Activated T-cell treated with anti-CD3 and anti-CD28 coated beads, Interleukin-2, amount 50 U/mL, for 24 hours (primary cell): ENCODE results near the gene LRWD1.
"Not testable (repeated sequence)": the region's sequence is repeated elsewhere in the genome, so short reads cannot be mapped to it uniquely, and the experiment has no call there.

Source experiments
- DNase-seq: peaks from one replicate; pipeline ENCODE4 v3.0.0-alpha.2; 2020
- H3K27ac Mint-ChIP-seq: 2 replicates; pipeline ENCODE4 v1.8.0; 2020; ENCODE audit warnings: mild to moderate bottlenecking, mixed read lengths
- H3K27me3 Mint-ChIP-seq: 2 replicates; pipeline ENCODE4 v1.8.0; 2020; ENCODE audit warnings: mixed read lengths
- H3K36me3 Mint-ChIP-seq: 2 replicates; pipeline ENCODE4 v1.8.0; 2020; ENCODE audit warnings: low read depth, mixed read lengths
- H3K4me1 Mint-ChIP-seq: 2 replicates; pipeline ENCODE4 v1.8.0; 2020; ENCODE audit warnings: low read depth, mixed read lengths
- H3K4me3 Mint-ChIP-seq: 2 replicates; pipeline ENCODE4 v1.8.0; 2020; ENCODE audit warnings: mild to moderate bottlenecking, moderate library complexity, mixed read lengths
- H3K9me3 Mint-ChIP-seq: 2 replicates; pipeline ENCODE4 v1.8.0; 2020; ENCODE audit warnings: mixed read lengths

LRWD1 gene

DNA sequence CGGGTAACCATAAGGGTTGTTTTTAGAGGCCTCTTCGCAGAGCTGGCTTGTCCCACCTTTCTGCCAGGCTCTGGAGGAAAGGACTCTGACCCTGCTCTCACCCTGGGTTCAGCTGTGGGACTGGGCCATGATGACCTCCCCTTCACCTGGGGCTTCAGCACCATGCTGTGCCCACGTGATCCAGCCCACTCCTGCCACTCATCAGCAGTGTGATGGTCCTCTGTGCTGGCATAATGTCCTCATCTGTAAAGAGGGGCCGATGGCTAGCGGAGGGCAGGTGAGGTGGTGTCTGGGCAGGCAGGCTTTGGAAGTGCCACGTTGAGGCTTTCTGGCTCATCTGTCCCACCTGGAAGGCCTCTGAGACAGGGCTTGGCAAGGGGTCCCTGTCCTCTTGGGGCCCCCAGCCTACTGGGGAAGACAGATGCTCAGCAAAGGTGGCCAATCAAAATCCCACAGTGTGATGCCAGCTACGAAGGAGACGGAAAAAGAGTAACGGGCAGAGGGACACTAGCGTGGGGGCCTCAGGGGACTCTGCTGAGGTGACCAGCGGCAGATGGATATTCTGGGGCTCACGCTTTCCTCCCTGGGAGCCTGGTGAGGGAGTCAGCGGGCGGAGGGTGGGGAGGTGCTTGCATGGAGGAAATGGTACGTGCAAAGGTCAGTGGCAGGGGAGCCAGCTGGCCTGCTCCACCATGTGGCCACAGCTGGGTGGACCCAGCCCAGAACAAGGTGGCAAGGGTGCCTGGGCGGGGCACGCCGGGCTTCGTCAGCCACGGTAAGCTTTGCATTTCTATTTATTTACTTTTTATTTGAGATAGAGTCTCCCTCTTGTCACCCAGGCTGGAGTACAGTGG, 5.4 kb downstream of the LRWD1 start:
- DNase-seq: no peak

DNA sequence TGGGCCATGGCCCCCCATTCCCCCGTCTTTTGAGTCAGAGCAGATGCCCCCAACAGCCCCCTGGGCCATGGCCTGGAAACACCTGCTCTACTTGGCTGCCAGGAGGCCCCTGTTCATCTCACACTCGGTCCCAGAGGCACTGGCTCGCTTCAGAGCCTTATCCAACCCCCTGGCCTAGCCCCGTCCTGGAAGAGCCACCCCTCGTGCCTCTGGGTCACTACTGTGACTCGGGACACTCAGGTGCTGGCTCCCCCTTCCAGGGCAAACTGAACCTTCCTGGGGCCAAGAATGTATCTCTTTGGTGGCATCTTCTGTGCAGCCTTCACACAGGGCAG, 7.0 kb downstream of the LRWD1 start:
- H3K4me1 Mint-ChIP-seq: peaks cover 7% of the 10 kb centered on the region
- no peaks in the 10 kb centered on the region for H3K9me3 Mint-ChIP-seq
- peaks cover 61% of the 10 kb centered on the region for H3K36me3 Mint-ChIP-seq
- peak overlapping the region; percentile 57 for H3K27ac Mint-ChIP-seq
- DNase-seq: no peak
- H3K27me3 Mint-ChIP-seq: no peaks in the 10 kb centered on the region
- no peak overlapping the region for H3K4me3 Mint-ChIP-seq

More for the DNA sequence above, 5.4 kb downstream of the LRWD1 start:
- Mint-ChIP-seq H3K9me3 (no peaks in the 10 kb centered on the region), H3K27ac (peak overlapping the region; percentile 38), H3K27me3 (no peaks in the 10 kb centered on the region), H3K36me3 (peaks cover 64% of the 10 kb centered on the region), H3K4me1 (peaks cover 20% of the 10 kb centered on the region), H3K4me3 (no peak overlapping the region)

DNA sequence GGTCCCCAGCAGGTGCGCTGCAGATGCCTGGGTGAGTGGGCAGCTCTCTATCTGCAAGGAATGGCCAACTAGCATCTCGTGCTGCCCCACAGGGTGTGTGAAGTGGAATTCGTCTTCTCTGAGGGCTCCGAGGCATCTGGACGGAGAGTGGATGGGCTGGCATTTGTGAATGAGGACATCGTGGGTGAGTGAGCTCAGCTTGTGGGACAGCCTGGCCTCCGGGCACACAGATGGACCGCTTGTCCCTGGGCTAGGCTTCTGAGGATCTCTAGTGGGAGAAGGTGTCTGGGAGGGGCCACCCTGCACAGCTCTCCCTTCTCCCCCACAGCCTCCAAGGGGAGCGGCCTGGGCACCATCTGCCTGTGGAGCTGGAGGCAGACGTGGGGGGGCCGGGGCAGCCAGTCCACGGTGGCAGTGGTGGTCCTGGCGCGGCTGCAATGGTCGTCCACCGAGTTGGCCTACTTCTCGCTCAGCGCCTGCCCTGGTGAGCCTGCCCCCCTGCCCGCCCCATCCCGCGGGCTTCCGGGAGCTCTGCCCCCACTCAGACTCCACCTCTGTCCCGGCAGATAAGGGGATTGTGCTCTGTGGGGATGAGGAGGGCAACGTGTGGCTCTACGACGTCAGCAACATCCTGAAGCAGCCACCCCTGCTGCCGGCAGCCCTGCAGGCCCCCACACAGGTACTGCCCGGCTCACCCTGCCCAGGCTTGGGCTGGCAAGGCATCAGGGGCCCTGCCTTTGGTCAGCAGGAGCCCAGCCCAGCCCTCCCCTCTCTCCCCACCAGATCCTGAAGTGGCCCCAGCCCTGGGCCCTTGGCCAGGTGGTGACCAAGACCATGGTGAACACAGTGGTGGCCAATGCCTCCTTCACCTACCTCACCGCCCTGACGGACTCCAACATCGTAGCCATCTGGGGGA, 7.6 kb downstream of the LRWD1 start:
- peak overlapping the region; percentile 57 for H3K27ac Mint-ChIP-seq
- no peak for DNase-seq
- no peaks in the 10 kb centered on the region for H3K27me3 Mint-ChIP-seq
- H3K4me3 Mint-ChIP-seq: no peak overlapping the region
- H3K4me1 Mint-ChIP-seq: peaks cover 1% of the 10 kb centered on the region
- peaks cover 56% of the 10 kb centered on the region for H3K36me3 Mint-ChIP-seq
- H3K9me3 Mint-ChIP-seq: no peaks in the 10 kb centered on the region

DNA sequence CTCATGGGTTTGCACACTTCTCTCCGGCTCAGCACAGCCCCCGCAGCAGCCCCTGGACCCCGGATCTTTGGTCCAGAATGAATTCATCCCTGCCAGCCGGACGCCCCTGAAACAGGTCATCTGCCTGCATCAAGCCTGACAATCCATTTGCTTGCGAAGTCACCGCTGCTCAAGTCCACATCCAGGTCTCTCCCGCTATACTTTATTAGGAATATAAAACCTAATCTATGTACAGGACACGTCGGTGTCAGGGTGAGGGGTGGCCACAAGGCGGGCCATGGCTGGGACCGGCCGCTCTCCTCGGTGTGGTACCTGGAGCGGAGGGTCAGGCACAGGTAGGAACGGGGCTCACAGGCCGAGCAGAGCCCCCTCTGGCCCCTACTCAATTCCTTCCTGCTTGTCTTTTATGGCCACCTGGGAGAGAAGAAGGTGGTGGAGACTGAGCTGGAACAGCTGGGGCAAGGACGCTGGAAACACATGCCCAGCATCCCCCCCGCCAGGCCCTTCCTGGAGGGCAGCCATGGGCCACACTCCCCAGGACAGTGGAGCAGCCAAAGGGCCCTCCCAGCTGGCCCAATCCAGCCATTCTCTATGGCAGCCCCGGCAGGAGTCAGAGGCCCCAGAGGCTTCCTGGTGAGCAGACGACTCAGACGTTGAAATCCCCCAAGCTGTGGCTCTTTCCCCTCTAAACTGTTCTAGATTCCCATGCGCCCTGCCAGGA, 8.6 kb downstream of the LRWD1 start:
- Mint-ChIP-seq H3K27ac (peak overlapping the region; percentile 55), H3K27me3 (no peaks in the 10 kb centered on the region)

DNA sequence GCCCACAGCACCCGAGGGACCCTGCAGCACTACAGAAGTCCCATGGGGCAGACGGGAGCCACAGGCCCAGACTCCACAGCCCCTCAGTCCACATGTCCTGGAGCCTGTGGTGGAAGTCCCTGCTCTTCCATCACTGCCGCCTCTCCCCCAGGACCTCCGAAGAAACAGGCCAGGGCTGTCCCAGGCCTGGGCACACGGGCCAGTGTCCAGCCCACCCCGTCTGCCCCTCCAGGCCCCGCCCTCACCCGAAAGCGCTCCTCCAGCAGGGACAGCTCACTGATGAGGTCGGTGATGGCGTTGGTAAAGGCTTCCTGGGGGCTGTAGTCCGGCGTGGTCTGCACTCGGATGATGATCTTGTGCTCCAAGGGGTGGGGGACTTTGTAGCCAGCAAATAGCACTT, 9.3 kb downstream of the LRWD1 start:
- H3K9me3 Mint-ChIP-seq, H3K4me1 Mint-ChIP-seq, H3K4me3 Mint-ChIP-seq, H3K27me3 Mint-ChIP-seq, H3K27ac Mint-ChIP-seq, DNase-seq: not testable (repeated sequence)
- H3K36me3 Mint-ChIP-seq: peaks cover 44% of the 10 kb centered on the region

More for the DNA sequence above, 8.6 kb downstream of the LRWD1 start:
- H3K4me1 Mint-ChIP-seq: peaks cover 1% of the 10 kb centered on the region
- DNase-seq: no peak
- no peaks in the 10 kb centered on the region for H3K9me3 Mint-ChIP-seq
- H3K4me3 Mint-ChIP-seq: no peak overlapping the region
- H3K36me3 Mint-ChIP-seq: peaks cover 48% of the 10 kb centered on the region

DNA sequence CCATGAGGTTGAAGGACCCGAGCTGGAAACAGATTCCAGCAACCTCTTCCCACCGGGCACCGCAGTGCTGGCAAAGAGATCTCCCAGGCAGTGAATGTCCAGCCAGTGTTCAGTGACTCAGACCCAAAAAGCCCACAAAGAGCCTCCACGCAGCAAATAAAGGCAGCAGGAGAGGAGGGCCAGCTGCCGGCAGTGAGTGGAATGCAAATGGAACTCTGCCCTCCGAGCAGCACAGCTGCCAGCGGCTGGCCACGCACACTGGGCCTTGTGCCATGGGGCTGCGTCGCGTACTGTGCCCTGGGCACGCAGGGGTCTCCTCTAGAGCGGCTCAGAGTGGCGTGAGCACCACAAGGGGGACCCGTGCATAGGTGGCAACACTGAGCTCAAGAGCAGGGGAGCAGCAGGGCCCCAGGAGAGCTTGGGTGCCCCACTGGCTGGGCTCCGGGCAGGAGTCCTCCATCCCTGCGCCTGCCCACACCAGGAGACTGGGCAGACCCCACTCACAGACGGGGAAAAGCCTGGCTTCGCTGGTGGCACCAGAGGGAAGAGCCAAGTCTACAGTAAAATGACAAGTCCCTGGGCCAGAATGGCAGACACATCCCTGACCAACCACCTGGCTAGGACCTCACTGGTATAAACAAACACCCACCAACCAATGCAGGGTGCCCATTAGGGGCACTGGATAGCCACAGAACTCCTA, 10.1 kb downstream of the LRWD1 start:
- not testable (repeated sequence) for H3K27ac Mint-ChIP-seq, DNase-seq, H3K4me3 Mint-ChIP-seq, H3K4me1 Mint-ChIP-seq, H3K27me3 Mint-ChIP-seq, H3K9me3 Mint-ChIP-seq
- peaks cover 40% of the 10 kb centered on the region for H3K36me3 Mint-ChIP-seq

DNA sequence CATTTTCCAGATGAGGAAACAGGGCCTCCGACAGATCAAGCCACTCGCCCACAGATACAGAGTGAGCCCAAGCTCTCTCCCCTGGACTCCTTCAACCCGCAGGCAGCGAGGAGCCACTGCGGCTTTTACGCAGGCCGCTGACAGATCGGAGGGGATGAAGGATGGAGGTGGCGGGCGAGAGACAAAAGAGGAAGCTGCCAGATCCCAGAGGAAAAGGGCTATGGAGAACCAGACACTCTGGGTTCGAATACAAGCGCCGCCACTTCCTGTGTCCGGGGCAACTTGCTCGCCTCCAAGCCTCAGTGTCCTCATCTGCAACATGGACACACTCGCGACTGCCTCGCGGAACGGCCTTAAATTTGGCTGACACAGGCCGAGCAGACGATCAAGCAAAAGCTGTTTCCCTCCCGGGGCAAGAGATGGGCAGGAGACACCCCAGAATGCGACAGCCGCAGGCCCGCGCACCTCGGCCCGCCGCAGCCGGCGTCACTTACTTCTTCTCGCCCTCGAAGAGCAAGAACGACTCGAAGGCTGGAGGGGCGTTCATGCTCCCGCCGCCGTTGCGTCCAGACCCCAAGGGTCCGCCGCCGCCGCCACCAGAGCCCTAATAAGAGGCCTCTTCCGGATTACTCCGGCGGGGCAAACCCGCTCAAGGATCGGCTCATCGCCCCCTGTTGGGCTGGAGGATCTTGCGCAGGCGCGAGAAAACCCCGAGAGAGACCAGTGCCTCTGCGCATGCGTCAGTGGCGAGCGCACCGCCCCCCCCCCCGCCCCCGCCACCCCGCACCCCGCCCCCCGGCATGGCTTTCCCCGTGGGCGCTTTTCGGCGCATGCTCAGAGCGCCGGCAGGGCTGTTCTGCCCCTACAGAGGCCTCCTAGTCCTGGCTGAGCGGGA, 13.8 kb downstream of the LRWD1 start, which contains the start of gene POLR2J:
POLR2J (minus strand) TSS at position 609 of the 895 bp plus-strand sequence; CDS start at position 547, 62 bp downstream.
- H3K4me1 Mint-ChIP-seq, H3K36me3 Mint-ChIP-seq, H3K27me3 Mint-ChIP-seq, H3K9me3 Mint-ChIP-seq: not testable (repeated sequence)
- DNase-seq: peak; percentile 100
- Mint-ChIP-seq H3K27ac (peak within 1 kb of the TSS; percentile 94), H3K4me3 (peak within 1 kb of the TSS; percentile 93)

DNA sequence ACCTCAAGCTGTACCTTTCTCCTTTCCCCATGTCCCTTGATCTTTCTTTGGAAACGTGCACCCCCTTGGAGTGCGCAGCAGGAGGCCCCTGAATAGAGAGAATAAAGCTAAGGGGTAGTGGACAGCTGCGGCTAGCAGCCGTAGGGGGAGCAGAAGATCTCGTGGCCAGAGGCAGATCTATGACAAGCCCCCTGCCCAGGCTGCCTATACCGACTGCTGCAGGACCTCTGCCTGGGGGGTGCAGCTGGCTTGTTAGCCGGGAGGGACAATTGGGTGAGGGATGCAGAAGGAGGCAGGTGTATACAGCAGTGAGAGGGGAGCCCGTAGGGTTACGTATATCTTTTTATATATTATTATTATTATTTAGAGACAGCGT, 14.4 kb downstream of the LRWD1 start:
- not testable (repeated sequence) for H3K27me3 Mint-ChIP-seq, H3K4me1 Mint-ChIP-seq, H3K36me3 Mint-ChIP-seq, H3K4me3 Mint-ChIP-seq, DNase-seq, H3K9me3 Mint-ChIP-seq, H3K27ac Mint-ChIP-seq

DNA sequence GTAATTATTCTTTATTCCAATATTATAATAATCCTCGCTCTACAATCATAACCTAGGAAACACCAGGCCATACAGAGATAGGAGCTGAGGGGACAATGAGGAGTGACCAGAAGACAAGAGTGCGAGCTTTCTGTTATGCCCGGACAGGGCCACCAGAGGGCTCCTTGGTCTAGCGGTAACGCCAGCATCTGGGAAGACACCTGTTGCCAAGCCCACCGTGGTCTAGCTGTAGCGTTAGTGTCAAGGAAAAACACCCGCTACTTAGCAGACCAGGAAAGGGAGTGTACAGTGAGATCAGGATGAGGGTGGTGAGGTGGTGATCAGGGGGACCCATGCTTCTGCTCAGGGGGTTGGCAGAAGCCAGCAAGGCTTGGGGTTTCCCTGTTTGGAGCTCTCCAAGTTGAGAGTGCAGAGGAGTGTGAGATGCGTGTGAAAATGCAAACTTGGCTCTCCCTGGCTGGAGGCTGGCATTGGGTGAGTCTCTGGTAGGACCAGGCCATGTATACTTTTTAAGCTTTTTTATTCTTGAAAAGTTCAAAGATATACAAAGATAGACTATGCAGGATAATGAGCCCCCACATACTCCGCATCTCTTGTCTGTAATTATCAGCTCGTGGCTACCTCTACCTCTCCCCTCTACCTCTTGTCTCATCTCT, 15.3 kb downstream of the LRWD1 start:
- H3K36me3 Mint-ChIP-seq, H3K27ac Mint-ChIP-seq, H3K4me1 Mint-ChIP-seq, H3K4me3 Mint-ChIP-seq, H3K9me3 Mint-ChIP-seq, H3K27me3 Mint-ChIP-seq: not testable (repeated sequence)
- DNase-seq: peak; percentile 58

DNA sequence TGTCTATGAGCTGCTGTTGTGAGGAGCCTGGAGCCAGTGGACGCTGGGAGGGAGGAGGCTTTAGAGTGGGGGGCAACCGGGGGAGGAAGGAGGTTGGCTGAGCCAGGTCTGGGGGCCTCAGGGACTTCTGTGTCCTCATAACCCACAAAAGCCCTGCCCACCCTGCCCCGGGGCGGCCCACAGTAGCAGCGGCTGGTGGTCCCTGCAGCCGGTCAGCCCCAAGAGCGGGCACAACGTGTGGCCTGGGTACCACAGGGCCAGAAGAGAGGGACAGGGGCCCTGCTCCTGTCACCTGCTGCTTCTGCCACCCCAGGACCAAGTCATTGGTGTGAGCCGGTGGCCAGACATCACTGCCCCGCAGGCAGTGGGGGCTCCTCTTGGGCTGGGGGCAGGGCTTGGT, 17.2 kb downstream of the LRWD1 start:
- H3K4me3 Mint-ChIP-seq, H3K4me1 Mint-ChIP-seq, H3K27me3 Mint-ChIP-seq, H3K9me3 Mint-ChIP-seq, H3K27ac Mint-ChIP-seq, DNase-seq, H3K36me3 Mint-ChIP-seq: not testable (repeated sequence)

DNA sequence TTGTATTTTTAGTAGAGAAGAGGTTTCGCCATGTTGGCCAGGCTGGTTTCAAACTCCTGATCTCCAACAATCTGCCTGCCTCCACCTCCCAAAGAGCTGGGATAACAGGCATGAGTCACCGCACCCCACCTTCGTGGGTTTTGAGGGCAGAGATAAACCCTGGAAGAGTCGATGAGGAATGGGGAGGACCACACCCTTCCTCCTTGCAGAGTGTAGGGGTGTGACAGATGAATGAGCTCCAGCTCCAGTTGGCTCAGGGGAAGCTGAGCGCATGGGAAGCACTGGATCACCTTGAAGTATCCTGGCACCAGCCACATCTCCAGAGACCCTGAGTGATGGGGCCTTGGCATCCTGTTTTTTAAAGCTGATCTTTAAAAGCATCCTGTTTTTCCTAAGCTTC, 19.5 kb downstream of the LRWD1 start:
- H3K9me3 Mint-ChIP-seq, H3K4me3 Mint-ChIP-seq, H3K36me3 Mint-ChIP-seq, H3K4me1 Mint-ChIP-seq, H3K27ac Mint-ChIP-seq, DNase-seq, H3K27me3 Mint-ChIP-seq: not testable (repeated sequence)

DNA sequence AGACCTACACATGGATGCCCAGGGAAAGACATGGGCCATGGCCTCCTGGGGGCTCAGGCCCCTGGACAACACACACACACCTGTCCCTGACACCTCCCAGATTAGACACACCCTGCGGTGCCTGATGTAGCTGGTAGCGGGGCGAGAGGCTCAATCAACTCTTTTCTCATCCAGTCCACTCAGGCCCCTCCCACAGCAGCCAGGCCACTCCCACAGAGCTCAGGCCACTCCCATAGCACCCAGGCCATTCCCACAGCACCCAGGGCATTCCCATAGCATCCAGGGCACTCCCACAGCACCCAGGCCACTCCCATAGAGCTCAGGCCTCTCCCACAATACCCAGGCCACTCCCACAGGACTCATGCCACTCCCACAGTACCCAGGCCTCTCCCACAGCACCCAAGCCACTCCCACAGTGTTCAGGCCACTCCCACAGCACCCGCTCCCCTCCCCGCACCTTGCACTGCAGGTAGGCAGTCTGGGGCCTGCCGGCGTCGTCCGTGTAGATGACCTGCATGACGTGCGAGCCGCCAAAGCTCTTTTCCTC, 25.8 kb downstream of the LRWD1 start:
- H3K4me3 Mint-ChIP-seq, H3K4me1 Mint-ChIP-seq, H3K27me3 Mint-ChIP-seq, H3K27ac Mint-ChIP-seq, H3K9me3 Mint-ChIP-seq, H3K36me3 Mint-ChIP-seq: not testable (repeated sequence)
- peak; percentile 67 for DNase-seq
